ENCODE results near the gene ARHGAP28. TPM values are rescaled to one million over a fixed set of nuclear protein-coding genes. Genes with fewer than 3 reads are reported as not detected.

ARHGAP28 gene
- polyA plus RNA-seq, 3 donors, result not detected

DNA sequence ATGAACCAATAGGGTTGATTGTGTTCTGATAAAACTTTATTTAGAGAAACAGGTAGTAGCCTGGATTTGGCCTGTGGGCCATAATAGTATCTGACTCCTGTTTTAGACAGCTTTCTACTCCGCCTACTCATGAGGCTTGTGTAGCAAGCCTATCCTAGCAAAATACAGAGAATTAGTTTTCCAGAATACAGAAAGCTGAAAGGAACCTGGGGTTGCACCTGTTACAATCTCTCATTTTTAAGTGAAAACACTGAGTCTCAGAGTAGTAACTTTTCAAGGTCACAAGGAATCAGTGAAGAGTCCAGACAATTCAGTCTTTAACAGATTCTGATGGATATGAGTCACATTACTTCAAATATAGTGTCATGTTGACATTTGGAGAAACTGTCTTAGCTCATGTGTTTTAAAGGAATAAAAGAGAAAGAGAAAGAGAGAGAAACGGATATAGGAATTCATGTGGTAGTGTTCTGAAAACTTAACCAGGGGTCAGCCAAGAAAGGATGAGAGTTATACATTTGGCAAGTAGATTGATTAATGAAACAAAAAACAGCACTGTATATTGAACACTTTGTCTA, 17.0 kb downstream of the ARHGAP28 start:
- Histone ChIP-seq H3K9ac (ENCODE audit: insufficient read depth, low read length, poor library complexity, severe bottlenecking) (no peak overlapping the region), H3K4me2 (replicated peaks; ENCODE audit: extremely low read depth, low read length, poor library complexity, severe bottlenecking) (no peak overlapping the region), H4K20me1 (ENCODE audit: insufficient read depth, low read length) (no peaks in the 10 kb centered on the region), H3K9me3 (replicated peaks in 1 of 2; ENCODE audit: control insufficient read depth in 1 of 2, insufficient read depth in 1 of 2, low read length in 2 of 2) (no peaks in the 10 kb centered on the region), H3K36me3 (replicated peaks in 1 of 2; ENCODE audit: control insufficient read depth in 1 of 2, insufficient read depth in 2 of 2, low read length in 2 of 2) (no peaks in the 10 kb centered on the region), H3K27me3 (ENCODE audit: control insufficient read depth in 2 of 2, insufficient read depth in 2 of 2, low read length in 2 of 2) (no peaks in the 10 kb centered on the region), H3K4me1 (ENCODE audit: control insufficient read depth in 1 of 2, insufficient read depth in 2 of 2, low read length in 2 of 2) (no peaks in the 10 kb centered on the region), H3K79me2 (ENCODE audit: insufficient read depth, low read length) (no peaks in the 10 kb centered on the region), H3K27ac (ENCODE audit: low read depth in 1 of 2, low read length in 2 of 2) (no peak overlapping the region), H2AFZ (ENCODE audit: insufficient read depth, low read depth, low read length, poor library complexity, severe bottlenecking) (no peak overlapping the region), H3K4me3 (replicated peaks in 1 of 3; ENCODE audit: low read depth in 2 of 3, low read length in 3 of 3) (no peak overlapping the region)
- WGBS (ENCODE audit: insufficient coverage), result 85% methylated on average over 2 of the region's 2 CpGs
- no peak overlapping the region for H3K4me3 Mint-ChIP-seq
- no peak overlapping the region for H3K27ac Mint-ChIP-seq
- intact Hi-C loops (cut with micrococcal nuclease), result no loop called here
- no peaks in the 10 kb centered on the region for H3K36me3 Mint-ChIP-seq
- H3K4me1 Mint-ChIP-seq, result no peaks in the 10 kb centered on the region
- peaks cover 0 to 3% (median 1%) of the 10 kb centered on the region in 3 donors for H3K27me3 Mint-ChIP-seq (ENCODE audit: low read depth in 3 of 3)
- peaks cover 0 to 5% (median 0%) of the 10 kb centered on the region in 7 donors for H3K9me3 Mint-ChIP-seq
- TF ChIP-seq, protein P1, sequence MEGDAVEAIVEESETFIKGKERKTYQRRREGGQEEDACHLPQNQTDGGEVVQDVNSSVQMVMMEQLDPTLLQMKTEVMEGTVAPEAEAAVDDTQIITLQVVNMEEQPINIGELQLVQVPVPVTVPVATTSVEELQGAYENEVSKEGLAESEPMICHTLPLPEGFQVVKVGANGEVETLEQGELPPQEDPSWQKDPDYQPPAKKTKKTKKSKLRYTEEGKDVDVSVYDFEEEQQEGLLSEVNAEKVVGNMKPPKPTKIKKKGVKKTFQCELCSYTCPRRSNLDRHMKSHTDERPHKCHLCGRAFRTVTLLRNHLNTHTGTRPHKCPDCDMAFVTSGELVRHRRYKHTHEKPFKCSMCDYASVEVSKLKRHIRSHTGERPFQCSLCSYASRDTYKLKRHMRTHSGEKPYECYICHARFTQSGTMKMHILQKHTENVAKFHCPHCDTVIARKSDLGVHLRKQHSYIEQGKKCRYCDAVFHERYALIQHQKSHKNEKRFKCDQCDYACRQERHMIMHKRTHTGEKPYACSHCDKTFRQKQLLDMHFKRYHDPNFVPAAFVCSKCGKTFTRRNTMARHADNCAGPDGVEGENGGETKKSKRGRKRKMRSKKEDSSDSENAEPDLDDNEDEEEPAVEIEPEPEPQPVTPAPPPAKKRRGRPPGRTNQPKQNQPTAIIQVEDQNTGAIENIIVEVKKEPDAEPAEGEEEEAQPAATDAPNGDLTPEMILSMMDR (IDR thresholded peaks at IDR 0.05), result no peak
- no peak for DNase-seq

GRCh38 chr18:6747646-6748045, 18.1 kb downstream of the ARHGAP28 start:
- TF ChIP-seq, protein P1 (IDR thresholded peaks at IDR 0.05), result no peak
- Histone ChIP-seq H3K4me2 (replicated peaks; ENCODE audit: extremely low read depth, low read length, poor library complexity, severe bottlenecking) (no peak overlapping the region), H3K79me2 (ENCODE audit: insufficient read depth, low read length) (no peaks in the 10 kb centered on the region), H3K27ac (ENCODE audit: low read depth in 1 of 2, low read length in 2 of 2) (no peak overlapping the region), H3K9ac (ENCODE audit: insufficient read depth, low read length, poor library complexity, severe bottlenecking) (no peak overlapping the region), H3K9me3 (replicated peaks in 1 of 2; ENCODE audit: control insufficient read depth in 1 of 2, insufficient read depth in 1 of 2, low read length in 2 of 2) (no peaks in the 10 kb centered on the region), H3K36me3 (replicated peaks in 1 of 2; ENCODE audit: control insufficient read depth in 1 of 2, insufficient read depth in 2 of 2, low read length in 2 of 2) (no peaks in the 10 kb centered on the region), H2AFZ (ENCODE audit: insufficient read depth, low read depth, low read length, poor library complexity, severe bottlenecking) (no peak overlapping the region), H3K4me3 (replicated peaks in 1 of 3; ENCODE audit: low read depth in 2 of 3, low read length in 3 of 3) (no peak overlapping the region), H4K20me1 (ENCODE audit: insufficient read depth, low read length) (no peaks in the 10 kb centered on the region), H3K4me1 (ENCODE audit: control insufficient read depth in 1 of 2, insufficient read depth in 2 of 2, low read length in 2 of 2) (no peaks in the 10 kb centered on the region), H3K27me3 (ENCODE audit: control insufficient read depth in 2 of 2, insufficient read depth in 2 of 2, low read length in 2 of 2) (no peaks in the 10 kb centered on the region)
- peaks cover 0 to 5% (median 0%) of the 10 kb centered on the region in 7 donors for H3K9me3 Mint-ChIP-seq
- no CpG with 5 or more reads among the region's 2 CpGs for WGBS (ENCODE audit: insufficient coverage)
- no peaks in the 10 kb centered on the region for H3K4me1 Mint-ChIP-seq
- H3K4me3 Mint-ChIP-seq, result no peak overlapping the region
- no peak overlapping the region for H3K27ac Mint-ChIP-seq
- no peak for DNase-seq
- peaks cover 0 to 1% (median 0%) of the 10 kb centered on the region in 3 donors for H3K27me3 Mint-ChIP-seq (ENCODE audit: low read depth in 3 of 3)
- no peaks in the 10 kb centered on the region for H3K36me3 Mint-ChIP-seq
- intact Hi-C loops (cut with micrococcal nuclease), result no loop called here
